Fibroblast of villous mesenchyme (primary cell): Measurements from ENCODE around the gene PODXL. TPM values are rescaled to one million over a fixed set of nuclear protein-coding genes. Genes with fewer than 3 reads are reported as not detected.

Experiments used
- DNase-seq: peaks from one replicate; pipeline ENCODE4 v3.0.0-alpha.2; 2010; ENCODE audit warnings: low read depth
- H3K4me3 ChIP-seq: 2 replicates; pipeline ENCODE4 v1.5.1; 2011; ENCODE audit warnings: low read depth, mild to moderate bottlenecking, low read length
- CTCF ChIP-seq: IDR thresholded peaks from 2 replicates; pipeline ENCODE4 v1.5.1; 2012; ENCODE audit warnings: low read depth, mild to moderate bottlenecking, low read length; ENCODE audit not compliant: insufficient read depth
- total RNA-seq: library from RNA; depleted of rRNA; stranded (reverse); fragments of >200 nt; gene quantifications from 2 replicates; pipeline ENCODE4 v1.2.3, GENCODE V29; 2012

The PODXL gene
- total RNA-seq, 1 donor: 17.3 TPM

GRCh38 chr7:131586259-131586658 lies 29.8 kb upstream of the PODXL start:
- no peak overlapping the region for H3K4me3 ChIP-seq
- DNase-seq: no peak
- TF ChIP-seq CTCF: no peak

GRCh38 chr7:131583430-131583829 lies 27.0 kb upstream of the PODXL start:
- TF ChIP-seq CTCF: no peak
- no peak overlapping the region for H3K4me3 ChIP-seq

GRCh38 chr7:131581241-131582051 lies 25.0 kb upstream of the PODXL start:
- DNase-seq: no peak
- TF ChIP-seq CTCF: no peak
- no peak overlapping the region for H3K4me3 ChIP-seq

More at GRCh38 chr7:131583430-131583829, 27.0 kb upstream of the PODXL start:
- DNase-seq: no peak

- TF ChIP-seq CTCF: no peak
- no peak overlapping the region for H3K4me3 ChIP-seq
- no peak for DNase-seq
Measured at GRCh38 chr7:131578602-131579001, 22.2 kb upstream of the PODXL start.

- no peak overlapping the region for H3K4me3 ChIP-seq
- no peak for DNase-seq
- no peak for TF ChIP-seq CTCF
Measured at GRCh38 chr7:131574741-131575140, 18.3 kb upstream of the PODXL start.

GRCh38 chr7:131570401-131570800 lies 14.0 kb upstream of the PODXL start:
- no peak for DNase-seq
- H3K4me3 ChIP-seq: no peak overlapping the region
- no peak for TF ChIP-seq CTCF

GRCh38 chr7:131568970-131569369 lies 12.5 kb upstream of the PODXL start:
- no peak overlapping the region for H3K4me3 ChIP-seq
- DNase-seq: no peak
- no peak for TF ChIP-seq CTCF
